ENCODE results near the gene PAQR5.
"Not testable (repeated sequence)": the region's sequence is repeated elsewhere in the genome, so short reads cannot be mapped to it uniquely, and the experiment has no call there.

Gene PAQR5

GRCh38 chr15:69313432-69314000 lies 14.8 kb downstream of the PAQR5 start:
- Histone ChIP-seq H3K4me3 (no peak overlapping the region), H3K27ac (no peak overlapping the region)

- H3K4me3 ChIP-seq, result no peak overlapping the region
- no peak overlapping the region for H3K27ac ChIP-seq
Observed at GRCh38 chr15:69314131-69314530, 15.4 kb downstream of the PAQR5 start.

GRCh38 chr15:69314736-69315135 lies 16.0 kb downstream of the PAQR5 start:
- no peak overlapping the region for H3K4me3 ChIP-seq
- H3K27ac ChIP-seq, result no peak overlapping the region

GRCh38 chr15:69315402-69316110 lies 16.8 kb downstream of the PAQR5 start:
- H3K27ac ChIP-seq, result peak overlapping the region in 1 of 21 experiments; percentile 3

GRCh38 chr15:69316291-69316690 lies 17.6 kb downstream of the PAQR5 start:
- Histone ChIP-seq H3K27ac (peak overlapping the region in 1 of 21 experiments; percentile 3), H3K4me3 (no peak overlapping the region)

More at GRCh38 chr15:69315402-69316110, 16.8 kb downstream of the PAQR5 start:
- no peak overlapping the region for H3K4me3 ChIP-seq

- peak overlapping the region in 1 of 21 experiments; percentile 16 for H3K27ac ChIP-seq
- H3K4me3 ChIP-seq, result no peak overlapping the region
Observed at GRCh38 chr15:69317392-69317841, 18.7 kb downstream of the PAQR5 start.

GRCh38 chr15:69318033-69318432 lies 19.3 kb downstream of the PAQR5 start:
- peak overlapping the region in 1 of 21 experiments; percentile 16 for H3K27ac ChIP-seq
- no peak overlapping the region for H3K4me3 ChIP-seq

- Histone ChIP-seq H3K4me3 (no peak overlapping the region), H3K27ac (peak overlapping the region in 1 of 21 experiments; percentile 24)
Observed at GRCh38 chr15:69319384-69320375, 21.0 kb downstream of the PAQR5 start.

GRCh38 chr15:69320977-69321554 lies 22.4 kb downstream of the PAQR5 start:
- Histone ChIP-seq H3K4me3 (no peak overlapping the region), H3K27ac (no peak overlapping the region)

- Histone ChIP-seq H3K4me3 (no peak overlapping the region), H3K27ac (no peak overlapping the region)
Observed at GRCh38 chr15:69323893-69324430, 25.2 kb downstream of the PAQR5 start.

- H3K4me3 ChIP-seq, result no peak overlapping the region
- H3K27ac ChIP-seq, result no peak overlapping the region
Observed at GRCh38 chr15:69324565-69324964, 25.9 kb downstream of the PAQR5 start.

- Histone ChIP-seq H3K4me3 (no peak overlapping the region), H3K27ac (no peak overlapping the region)
Observed at GRCh38 chr15:69325456-69325971, 26.8 kb downstream of the PAQR5 start.

- no peak overlapping the region for H3K4me3 ChIP-seq
- no peak overlapping the region for H3K27ac ChIP-seq
Observed at GRCh38 chr15:69328080-69328479, 29.4 kb downstream of the PAQR5 start.

GRCh38 chr15:69328739-69329138 lies 30.0 kb downstream of the PAQR5 start:
- no peak overlapping the region for H3K4me3 ChIP-seq
- peak overlapping the region in 4 of 21 experiments; percentile 26 to 60 (median 39) for H3K27ac ChIP-seq

GRCh38 chr15:69337138-69337537 lies 38.4 kb downstream of the PAQR5 start:
- no peak overlapping the region for H3K4me3 ChIP-seq
- no peak overlapping the region for H3K27ac ChIP-seq

GRCh38 chr15:69338535-69339213 lies 40.0 kb downstream of the PAQR5 start:
- H3K27ac ChIP-seq, result no peak overlapping the region

GRCh38 chr15:69339214-69339543 lies 40.5 kb downstream of the PAQR5 start:
- not testable (repeated sequence) for H3K4me3 ChIP-seq
- peak overlapping the region in 2 of 21 experiments; percentile 12 to 55 for H3K27ac ChIP-seq

More at GRCh38 chr15:69338535-69339213, 40.0 kb downstream of the PAQR5 start:
- no peak overlapping the region for H3K4me3 ChIP-seq

GRCh38 chr15:69340243-69340900 lies 41.7 kb downstream of the PAQR5 start:
- H3K27ac ChIP-seq, result peak overlapping the region in 1 of 21 experiments; percentile 11

More at GRCh38 chr15:69340243-69340900, 41.7 kb downstream of the PAQR5 start:
- H3K4me3 ChIP-seq, result no peak overlapping the region

Measured in skin epidermis (tissue), 12 donors.